Prostate gland (tissue), 2 donors: Measurements from ENCODE around the gene APOF.

Source experiments
- POLR2AphosphoS5 ChIP-seq: sonication (generic); formaldehyde crosslinking; IDR thresholded peaks from one replicate; pipeline ENCODE4 v1.6.1; 2017; ENCODE audit warnings: antibody characterized with exemption
- TF ChIP-seq, protein P1 (sequence below), 4 experiments: fragments of 200-600 bp in 2 of 4; fragments of 450-650 bp in 2 of 4; sonication (generic) in 2 of 4; IDR thresholded peaks; 1 replicate in 3 of 4; 2 replicates in 1 of 4; pipeline ENCODE4 v1.5.1; 2016 to 2019; ENCODE audit warnings: antibody characterized with exemption in 4 of 4, mild to moderate bottlenecking in 2 of 4, moderate library complexity in 2 of 4

DNA sequence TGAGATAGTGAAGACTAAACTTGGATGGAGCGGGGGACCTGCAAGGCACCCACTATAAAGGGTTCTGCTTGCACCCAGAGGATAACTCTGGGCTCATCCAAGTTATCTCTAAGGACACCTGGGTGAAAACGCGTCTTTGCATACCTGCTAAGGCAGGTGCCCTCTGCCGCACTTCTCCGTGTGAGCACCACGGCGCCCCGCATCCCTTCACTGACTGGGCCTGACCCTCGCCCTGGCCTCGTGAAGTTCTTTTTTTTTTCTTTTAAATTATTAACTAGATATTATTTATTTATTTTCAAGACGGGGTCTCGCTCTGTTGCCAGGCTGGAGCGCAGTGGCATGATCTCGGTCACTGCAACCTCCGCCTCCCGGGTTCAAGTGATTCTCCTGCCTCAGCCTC, 20.0 kb upstream of the APOF start:
- TF ChIP-seq, protein P1, sequence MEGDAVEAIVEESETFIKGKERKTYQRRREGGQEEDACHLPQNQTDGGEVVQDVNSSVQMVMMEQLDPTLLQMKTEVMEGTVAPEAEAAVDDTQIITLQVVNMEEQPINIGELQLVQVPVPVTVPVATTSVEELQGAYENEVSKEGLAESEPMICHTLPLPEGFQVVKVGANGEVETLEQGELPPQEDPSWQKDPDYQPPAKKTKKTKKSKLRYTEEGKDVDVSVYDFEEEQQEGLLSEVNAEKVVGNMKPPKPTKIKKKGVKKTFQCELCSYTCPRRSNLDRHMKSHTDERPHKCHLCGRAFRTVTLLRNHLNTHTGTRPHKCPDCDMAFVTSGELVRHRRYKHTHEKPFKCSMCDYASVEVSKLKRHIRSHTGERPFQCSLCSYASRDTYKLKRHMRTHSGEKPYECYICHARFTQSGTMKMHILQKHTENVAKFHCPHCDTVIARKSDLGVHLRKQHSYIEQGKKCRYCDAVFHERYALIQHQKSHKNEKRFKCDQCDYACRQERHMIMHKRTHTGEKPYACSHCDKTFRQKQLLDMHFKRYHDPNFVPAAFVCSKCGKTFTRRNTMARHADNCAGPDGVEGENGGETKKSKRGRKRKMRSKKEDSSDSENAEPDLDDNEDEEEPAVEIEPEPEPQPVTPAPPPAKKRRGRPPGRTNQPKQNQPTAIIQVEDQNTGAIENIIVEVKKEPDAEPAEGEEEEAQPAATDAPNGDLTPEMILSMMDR (IDR thresholded peaks at IDR 0.05): no peak
- no peak for TF ChIP-seq POLR2AphosphoS5
